RWPE2 (cell line): ENCODE results near the gene TMEM132D.
A peak's percentile ranks its signal among the peaks of the same experiment; 100 is the strongest.

Source experiments
- ATAC-seq: fragments of 200-7000 bp; cut with Tn5 transposase; 3 replicates; pipeline ENCODE4 v1.9.1; 2021; ENCODE audit warnings: low read depth
- DNase-seq: peaks from one replicate; pipeline ENCODE4 v3.0.0-alpha.2; 2020; ENCODE audit warnings: low spot score
- H3K27ac ChIP-seq: fragments of 450-650 bp; 2 replicates; pipeline ENCODE4 v1.5.1; 2017; ENCODE audit warnings: mild to moderate bottlenecking; ENCODE audit not compliant: poor library complexity, severe bottlenecking
- H3K27me3 ChIP-seq: fragments of 250-450 bp; sonication (Bioruptor Pico); 2 replicates; pipeline ENCODE4 v1.5.1; 2021; ENCODE audit warnings: mild to moderate bottlenecking, moderate library complexity; ENCODE audit not compliant: insufficient read depth, poor library complexity, severe bottlenecking
- H3K36me3 ChIP-seq: fragments of 250-450 bp; sonication (Bioruptor Pico); 2 replicates; pipeline ENCODE4 v1.5.1; 2020; ENCODE audit warnings: low read depth, mild to moderate bottlenecking, moderate library complexity
- H3K4me1 ChIP-seq: fragments of 250-450 bp; sonication (Bioruptor Pico); 2 replicates; pipeline ENCODE4 v1.5.1; 2021; ENCODE audit warnings: mild to moderate bottlenecking, moderate library complexity; ENCODE audit not compliant: insufficient read depth, poor library complexity, severe bottlenecking
- H3K4me3 ChIP-seq: fragments of 250-450 bp; sonication (Bioruptor Pico); 2 replicates; pipeline ENCODE4 v1.5.1; 2021; ENCODE audit warnings: mild to moderate bottlenecking, moderate library complexity; ENCODE audit not compliant: severe bottlenecking
- H3K9me3 ChIP-seq: fragments of 250-450 bp; sonication (Bioruptor Pico); 2 replicates; pipeline ENCODE4 v1.5.1; 2021; ENCODE audit warnings: mild to moderate bottlenecking, moderate library complexity; ENCODE audit not compliant: severe bottlenecking
- TF ChIP-seq, protein P1 (sequence below): fragments of 450-650 bp; IDR thresholded peaks from one replicate; pipeline ENCODE4 v1.5.1; 2017; ENCODE audit warnings: mild to moderate bottlenecking, moderate library complexity; ENCODE audit not compliant: poor library complexity, severe bottlenecking

The TMEM132D gene

GRCh38 chr12:129186952-129187351 lies 716.9 kb downstream of the TMEM132D start:
- DNase-seq = no peak
- Histone ChIP-seq H3K9me3 (no peaks in the 10 kb centered on the region), H3K4me3 (no peak overlapping the region), H3K4me1 (no peaks in the 10 kb centered on the region), H3K36me3 (no peaks in the 10 kb centered on the region), H3K27me3 (no peaks in the 10 kb centered on the region), H3K27ac (no peak overlapping the region)
- ATAC-seq = no peak
- TF ChIP-seq, protein P1, sequence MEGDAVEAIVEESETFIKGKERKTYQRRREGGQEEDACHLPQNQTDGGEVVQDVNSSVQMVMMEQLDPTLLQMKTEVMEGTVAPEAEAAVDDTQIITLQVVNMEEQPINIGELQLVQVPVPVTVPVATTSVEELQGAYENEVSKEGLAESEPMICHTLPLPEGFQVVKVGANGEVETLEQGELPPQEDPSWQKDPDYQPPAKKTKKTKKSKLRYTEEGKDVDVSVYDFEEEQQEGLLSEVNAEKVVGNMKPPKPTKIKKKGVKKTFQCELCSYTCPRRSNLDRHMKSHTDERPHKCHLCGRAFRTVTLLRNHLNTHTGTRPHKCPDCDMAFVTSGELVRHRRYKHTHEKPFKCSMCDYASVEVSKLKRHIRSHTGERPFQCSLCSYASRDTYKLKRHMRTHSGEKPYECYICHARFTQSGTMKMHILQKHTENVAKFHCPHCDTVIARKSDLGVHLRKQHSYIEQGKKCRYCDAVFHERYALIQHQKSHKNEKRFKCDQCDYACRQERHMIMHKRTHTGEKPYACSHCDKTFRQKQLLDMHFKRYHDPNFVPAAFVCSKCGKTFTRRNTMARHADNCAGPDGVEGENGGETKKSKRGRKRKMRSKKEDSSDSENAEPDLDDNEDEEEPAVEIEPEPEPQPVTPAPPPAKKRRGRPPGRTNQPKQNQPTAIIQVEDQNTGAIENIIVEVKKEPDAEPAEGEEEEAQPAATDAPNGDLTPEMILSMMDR = peak; percentile 22

GRCh38 chr12:129185855-129186254 lies 718.0 kb downstream of the TMEM132D start:
- DNase-seq = no peak
- no peak overlapping the region for H3K27ac ChIP-seq
- no peaks in the 10 kb centered on the region for H3K9me3 ChIP-seq
- no peaks in the 10 kb centered on the region for H3K36me3 ChIP-seq
- H3K27me3 ChIP-seq = no peaks in the 10 kb centered on the region
- no peak overlapping the region for H3K4me3 ChIP-seq
- no peak for ATAC-seq
- TF ChIP-seq, protein P1 = no peak
- no peaks in the 10 kb centered on the region for H3K4me1 ChIP-seq

GRCh38 chr12:129184127-129184928 lies 719.5 kb downstream of the TMEM132D start:
- H3K4me3 ChIP-seq = no peak overlapping the region
- TF ChIP-seq, protein P1 = no peak
- no peaks in the 10 kb centered on the region for H3K36me3 ChIP-seq
- ATAC-seq (no peak), DNase-seq (no peak)
- H3K4me1 ChIP-seq = no peaks in the 10 kb centered on the region
- H3K27ac ChIP-seq = no peak overlapping the region
- no peaks in the 10 kb centered on the region for H3K27me3 ChIP-seq
- no peaks in the 10 kb centered on the region for H3K9me3 ChIP-seq

DNA sequence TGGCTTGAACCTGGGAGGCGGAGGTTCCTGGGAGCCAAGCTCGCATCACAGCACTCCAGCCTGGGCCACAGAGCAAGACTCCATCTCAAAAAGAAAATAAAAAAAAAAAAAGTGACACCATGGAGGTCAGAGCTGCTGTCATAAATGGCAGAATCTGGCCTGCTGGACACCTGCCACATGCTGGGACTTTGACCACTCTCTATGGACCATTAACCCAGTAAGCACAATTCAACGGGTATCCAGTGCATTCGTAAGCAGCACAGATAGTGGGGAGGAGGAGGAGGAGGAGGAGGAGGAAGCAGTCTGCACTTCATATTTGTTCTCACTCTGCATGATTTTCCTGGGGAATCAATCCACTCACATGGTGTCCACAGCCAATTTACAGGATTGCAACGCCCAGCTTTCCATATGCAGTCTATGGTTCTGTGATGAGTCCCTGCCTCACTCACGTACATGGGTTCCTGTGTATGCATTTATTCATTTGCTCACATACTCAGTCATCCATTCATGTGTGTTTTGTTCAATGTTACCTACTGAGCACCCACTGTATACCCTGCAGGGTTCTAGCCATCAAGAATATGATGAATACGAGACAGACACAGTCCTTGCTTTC lies 723.8 kb downstream of the TMEM132D start:
- Histone ChIP-seq H3K9me3 (no peaks in the 10 kb centered on the region), H3K4me1 (no peaks in the 10 kb centered on the region), H3K27ac (no peak overlapping the region), H3K27me3 (no peaks in the 10 kb centered on the region), H3K36me3 (no peaks in the 10 kb centered on the region), H3K4me3 (no peak overlapping the region)
- no peak for ATAC-seq
- no peak for DNase-seq
- TF ChIP-seq, protein P1 = no peak

DNA sequence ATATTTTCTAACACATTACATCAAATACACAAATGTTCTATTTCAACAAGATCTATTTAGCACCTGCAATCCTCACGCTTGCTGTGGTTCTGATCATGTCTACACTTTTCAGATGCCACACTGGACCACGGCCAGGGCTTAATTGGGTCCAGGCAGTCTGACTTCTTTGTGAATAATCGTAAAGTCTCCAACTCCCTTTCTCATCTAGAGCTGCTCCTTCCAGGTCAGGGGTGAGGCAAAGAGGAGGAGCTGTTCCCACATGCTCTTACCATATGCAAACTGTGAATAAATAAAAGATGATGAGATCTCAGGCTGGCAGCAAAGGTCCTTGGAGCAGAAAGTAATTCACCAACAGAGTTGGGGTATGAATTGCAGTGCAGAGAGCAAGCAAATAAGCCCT lies 733.9 kb downstream of the TMEM132D start:
- no peak overlapping the region for H3K27ac ChIP-seq
- ATAC-seq = no peak

More for the DNA sequence above, 733.9 kb downstream of the TMEM132D start:
- Histone ChIP-seq H3K9me3 (no peaks in the 10 kb centered on the region), H3K27me3 (no peaks in the 10 kb centered on the region), H3K4me3 (no peak overlapping the region), H3K36me3 (no peaks in the 10 kb centered on the region), H3K4me1 (no peaks in the 10 kb centered on the region)
- DNase-seq = no peak
- TF ChIP-seq, protein P1 = no peak
